NCI-H2029 treated with DMSO at 0.1 percent for 48 hours (cell line): ENCODE results near the gene WASHC4.
"Not testable (repeated sequence)": the region's sequence is repeated elsewhere in the genome, so short reads cannot be mapped to it uniquely, and the experiment has no call there.

Experiments
- DNase-seq: peaks from one replicate; lab custom pipeline; 2025; lab: John Stamatoyannopoulos, UW

WASHC4 gene

DNA sequence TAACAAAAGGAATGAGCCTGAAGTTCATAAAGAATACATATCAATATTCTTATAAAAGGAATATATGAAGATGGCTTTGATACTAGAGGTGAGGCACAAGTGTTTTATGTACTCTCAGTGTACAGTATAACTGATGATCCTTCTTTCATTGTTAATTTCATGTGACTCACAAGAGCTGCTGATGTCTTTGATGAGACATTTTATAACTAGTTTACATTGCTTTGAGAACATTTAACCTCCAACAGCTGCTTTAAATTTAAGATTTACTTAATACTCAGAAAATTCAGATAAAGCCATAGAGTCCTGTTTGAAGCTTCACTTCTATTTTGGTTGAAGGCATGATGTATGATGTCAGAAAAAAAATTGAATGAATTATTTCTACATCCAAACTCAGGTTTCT, 59.8 kb downstream of the WASHC4 start:
- DNase-seq: no peak

DNA sequence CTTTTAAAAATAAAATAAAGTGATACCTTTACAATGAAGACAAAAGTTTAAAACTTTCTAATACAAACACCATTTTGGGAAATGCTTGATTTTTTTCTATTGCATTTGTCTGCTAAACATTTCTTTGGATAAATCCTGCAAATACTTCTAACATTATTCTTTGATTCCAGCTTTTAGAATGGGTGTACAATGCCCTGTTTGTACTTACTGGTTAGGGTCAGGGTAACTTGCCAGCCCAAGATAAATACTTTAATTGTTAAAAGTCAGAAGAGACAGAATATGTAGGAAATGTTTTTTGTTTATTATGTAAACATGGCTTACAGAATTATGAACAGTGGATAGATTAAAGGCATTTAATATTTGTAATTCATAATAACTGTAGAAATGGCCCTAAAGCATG, 60.5 kb downstream of the WASHC4 start:
- DNase-seq: no peak

DNA sequence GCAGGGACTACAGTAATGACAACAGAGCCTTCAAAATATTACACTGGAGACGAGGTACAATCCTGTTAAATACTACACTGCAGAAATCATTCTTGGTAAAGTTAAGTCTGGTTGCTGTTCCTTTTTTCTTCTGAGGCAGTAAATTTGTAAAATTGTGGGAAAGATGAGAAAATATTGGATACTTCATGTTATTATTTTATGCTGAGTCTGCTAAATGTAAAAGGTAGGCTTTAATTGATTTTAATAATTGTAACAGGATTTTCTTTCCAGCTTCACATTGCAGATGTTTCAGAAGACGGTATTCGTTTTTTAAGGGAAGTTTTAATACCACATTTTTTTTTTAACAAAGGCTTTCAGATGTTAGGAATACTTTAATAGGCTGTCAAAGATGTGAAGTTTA, 62.6 kb downstream of the WASHC4 start:
- no peak for DNase-seq

DNA sequence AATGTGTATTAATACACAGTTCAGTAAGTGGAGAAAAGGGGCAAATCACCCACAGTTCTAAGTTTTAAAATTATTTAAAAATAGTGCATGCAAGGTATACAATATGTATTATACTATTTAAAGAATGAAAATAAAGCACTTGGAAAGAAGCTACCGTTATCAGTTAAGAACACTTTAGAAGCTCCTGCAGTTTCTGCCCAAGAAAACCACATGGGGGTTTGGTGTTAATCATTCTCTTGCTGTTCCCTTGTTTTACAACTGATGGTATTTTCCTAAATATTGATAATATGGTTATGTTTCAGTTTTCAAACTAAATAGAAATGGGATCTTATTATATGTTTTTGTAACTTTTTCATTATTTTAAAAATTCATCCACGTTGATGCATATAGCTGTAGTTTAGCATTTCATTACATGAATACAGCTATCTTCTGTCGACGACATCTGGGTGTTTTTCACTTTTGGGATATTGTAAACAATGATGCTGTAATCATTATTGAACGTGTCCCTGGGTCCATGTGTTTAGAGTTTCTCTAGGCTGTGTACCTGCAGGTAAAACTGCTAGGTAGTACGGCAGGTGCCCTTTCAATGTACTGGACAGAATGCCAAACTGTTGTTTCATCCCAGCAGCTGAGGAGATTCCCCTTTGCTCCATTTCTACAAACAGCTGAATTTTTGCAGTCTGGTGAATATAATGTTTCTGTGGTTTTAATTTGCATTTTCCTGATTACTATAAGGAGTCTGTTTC, 64.3 kb downstream of the WASHC4 start:
- no peak for DNase-seq

DNA sequence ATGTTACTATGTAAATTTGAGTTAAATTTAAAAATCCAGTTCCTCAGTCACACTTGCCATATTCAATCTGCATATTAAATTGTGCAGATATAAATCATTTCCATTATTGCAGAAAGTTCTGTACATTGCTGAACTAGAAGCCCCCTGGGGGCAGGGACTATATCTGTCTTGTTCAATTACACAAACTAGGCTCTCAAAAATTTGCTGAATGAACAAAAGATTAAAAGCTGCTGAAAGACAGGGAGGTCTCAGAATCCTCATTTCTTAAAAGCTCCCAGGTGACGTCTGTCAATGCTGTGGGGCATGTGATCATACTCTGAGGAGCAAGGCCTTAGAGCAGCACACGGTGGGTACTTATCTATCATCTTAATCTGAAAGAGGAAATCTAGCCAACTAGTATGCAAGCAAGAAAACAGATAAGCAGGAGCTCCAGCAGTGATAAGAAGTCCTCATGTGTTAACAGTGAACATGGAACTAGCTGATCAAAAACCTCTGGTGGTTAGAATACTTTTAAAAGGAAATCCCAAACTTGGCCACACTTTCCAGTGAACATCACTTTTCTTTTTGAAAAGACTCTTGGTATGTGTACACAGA, 68.0 kb downstream of the WASHC4 start:
- DNase-seq: no peak

DNA sequence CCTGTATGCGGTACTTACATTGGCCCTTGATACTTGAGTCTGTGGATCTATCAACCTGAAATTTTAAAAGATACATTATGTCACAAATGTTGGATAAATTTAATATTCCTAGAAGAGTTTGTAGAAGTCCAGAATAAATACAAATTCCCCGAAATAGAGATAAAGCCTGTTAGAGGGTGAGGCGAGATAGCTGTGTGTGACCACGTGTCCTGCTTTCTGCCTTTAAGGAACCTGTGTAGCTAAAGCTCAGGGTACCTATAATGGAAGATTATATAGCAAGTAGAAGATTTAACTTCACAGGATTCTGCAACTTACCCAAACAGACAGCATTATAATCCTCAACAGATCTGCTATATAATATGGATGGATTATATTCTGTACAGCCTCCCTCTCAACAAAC, 69.7 kb downstream of the WASHC4 start:
- no peak for DNase-seq

DNA sequence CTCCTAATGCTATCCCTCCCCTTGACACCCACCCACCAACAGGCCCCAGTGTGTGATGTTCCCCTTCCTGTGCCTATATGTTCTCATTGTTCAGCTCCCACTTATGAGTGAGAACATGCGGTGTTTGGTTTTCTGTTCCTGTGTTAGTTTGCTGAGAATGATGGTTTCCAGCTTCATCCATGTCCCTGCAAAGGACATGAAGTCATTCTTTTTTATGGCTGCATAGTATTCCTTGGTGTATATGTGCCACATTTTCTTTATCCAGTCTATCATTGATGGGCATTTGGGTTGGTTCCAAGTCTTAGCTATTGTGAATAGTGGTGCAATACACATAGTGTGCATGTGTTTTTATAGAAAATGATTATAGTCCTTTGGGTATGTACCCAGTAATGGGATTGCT, 71.6 kb downstream of the WASHC4 start:
- not testable (repeated sequence) for DNase-seq

DNA sequence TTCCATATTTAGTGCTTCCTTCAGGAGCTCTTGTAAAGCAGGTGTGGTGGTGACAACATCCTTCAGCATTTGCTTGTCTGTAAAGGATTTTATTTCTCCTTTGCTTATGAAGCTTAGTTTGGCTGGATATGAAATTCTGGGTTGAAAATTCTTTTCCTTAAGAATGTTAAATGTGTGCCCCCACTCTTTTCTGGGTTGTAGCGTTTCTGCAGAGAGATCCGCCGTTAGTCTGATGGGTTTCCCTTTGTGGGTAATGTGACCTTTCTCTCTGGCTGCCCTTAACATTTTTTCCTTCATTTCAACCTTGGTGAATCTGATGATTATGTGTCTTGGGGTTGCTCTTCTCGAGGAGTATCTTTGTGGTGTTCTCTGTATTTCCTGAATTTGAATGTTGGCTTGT, 75.9 kb downstream of the WASHC4 start:
- not testable (repeated sequence) for DNase-seq

DNA sequence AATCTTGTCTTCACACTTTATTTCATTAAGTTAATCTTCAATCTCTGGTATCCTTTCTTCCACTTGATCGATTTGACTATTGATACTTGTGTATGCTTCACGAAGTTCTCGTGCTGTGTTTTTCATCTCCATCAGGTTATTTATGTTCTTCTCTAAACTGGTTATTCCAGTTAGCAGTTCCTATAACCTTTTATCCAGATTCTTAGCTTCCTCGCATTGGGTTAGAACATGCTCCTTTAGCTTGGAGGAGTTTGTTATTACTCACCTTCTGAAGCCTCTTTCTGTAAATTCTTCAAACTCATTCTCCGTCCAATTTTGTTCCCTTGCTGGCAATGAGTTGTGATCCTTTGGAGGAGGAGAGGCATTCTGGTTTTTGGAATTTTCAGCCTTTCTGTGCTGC, 76.4 kb downstream of the WASHC4 start:
- DNase-seq: not testable (repeated sequence)

DNA sequence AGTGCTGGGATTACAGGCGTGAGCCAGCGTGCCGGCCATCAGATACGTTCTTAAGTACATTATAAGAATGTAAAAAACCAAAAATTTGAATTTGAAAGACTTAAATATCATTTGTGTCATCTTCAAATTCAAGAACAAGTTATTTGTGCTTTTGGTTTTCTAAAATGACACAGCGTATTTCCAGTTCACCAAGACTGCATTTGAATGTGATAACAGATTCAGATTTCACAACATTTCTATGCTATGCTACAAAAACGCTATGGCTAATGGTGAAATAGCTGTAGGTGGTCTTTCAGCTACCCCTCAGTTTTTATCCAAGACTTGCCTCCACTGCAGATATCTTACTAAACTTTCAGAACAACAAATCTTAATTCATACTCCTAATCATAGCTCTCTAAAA, 81.8 kb downstream of the WASHC4 start:
- no peak for DNase-seq

DNA sequence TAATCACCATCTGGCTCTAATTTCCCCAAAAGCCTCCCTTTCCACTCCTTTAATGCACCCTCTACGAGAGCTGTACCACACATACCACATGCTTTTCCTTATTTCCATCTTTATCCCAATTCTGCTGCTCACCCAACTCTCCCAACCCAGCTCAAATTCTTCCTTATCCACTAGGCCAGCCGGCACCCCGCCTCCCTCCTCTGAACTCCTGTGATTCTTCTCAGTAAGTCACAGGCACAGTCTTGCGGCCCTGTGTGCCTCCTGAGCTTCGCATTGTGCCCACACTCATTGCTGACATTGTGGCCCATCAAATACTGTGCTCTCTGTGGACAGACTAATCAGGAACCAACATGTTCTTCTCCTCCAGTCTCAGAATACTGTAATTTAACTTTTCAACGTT, 83.0 kb downstream of the WASHC4 start:
- no peak for DNase-seq

DNA sequence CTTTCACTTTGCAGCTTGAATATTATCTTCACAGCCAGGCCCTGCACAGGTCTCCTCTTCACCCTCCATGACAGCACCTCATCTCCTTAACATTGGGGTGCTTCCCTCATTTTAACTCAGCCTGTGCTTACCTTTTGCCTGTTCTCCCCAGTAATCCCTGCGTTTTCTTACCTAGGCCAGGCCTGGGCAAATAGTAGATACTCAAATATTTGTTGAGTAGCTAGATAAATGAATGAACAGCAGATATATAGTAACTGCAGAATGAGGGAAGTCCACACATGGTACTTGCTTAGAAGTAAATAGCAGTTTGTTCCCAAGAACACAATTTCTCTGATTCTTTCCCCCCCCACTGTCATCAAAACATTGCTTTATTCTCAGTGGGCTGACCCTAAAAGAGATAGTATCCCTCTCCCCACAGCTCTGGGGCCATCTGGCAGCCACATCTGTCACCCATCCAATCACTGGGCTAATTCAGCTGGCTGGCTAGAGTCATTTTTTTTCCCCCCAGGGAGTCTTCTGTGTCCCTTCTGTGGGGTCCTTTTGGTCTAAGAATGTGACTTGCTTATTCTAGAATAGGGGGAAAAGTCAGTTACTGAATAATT, 85.2 kb downstream of the WASHC4 start:
- no peak for DNase-seq

DNA sequence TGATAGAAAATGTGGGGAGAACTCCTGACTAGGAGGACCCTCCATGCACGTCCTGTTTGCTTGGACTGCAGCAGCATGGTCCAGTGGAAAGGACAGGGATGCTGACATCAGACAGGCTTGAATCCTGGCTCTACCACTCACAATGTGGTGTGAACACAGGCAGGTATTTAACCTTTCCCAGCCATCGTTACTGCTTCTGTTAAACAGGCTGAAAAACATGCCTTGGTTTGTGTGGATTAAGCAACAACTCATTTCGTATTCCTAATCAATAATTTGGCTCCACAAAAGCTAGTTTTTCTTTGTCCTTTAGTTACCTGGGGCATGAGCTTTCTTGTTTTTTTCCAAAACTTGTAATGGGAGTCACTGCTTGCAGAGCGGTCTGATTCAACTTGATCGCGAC, 87.4 kb downstream of the WASHC4 start:
- no peak for DNase-seq

DNA sequence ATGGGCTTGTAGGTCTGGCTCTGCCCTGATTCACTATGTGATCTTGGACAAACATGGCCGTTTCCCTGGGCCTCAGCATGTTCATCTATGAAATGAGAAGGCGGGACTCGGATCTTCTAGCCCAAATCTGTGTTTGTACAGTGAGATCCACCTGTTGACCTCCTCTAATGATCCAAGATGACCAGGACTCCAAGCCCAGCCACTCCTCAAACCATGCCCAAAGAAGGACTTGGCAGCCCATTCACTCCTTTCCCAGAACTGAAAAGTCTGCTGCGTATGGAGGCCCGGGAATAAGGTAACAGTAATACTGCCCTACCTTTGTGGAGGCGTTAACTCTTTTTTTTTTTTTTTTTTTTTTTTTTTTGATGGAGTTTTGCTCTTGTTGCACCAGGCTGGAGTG, 88.6 kb downstream of the WASHC4 start:
- DNase-seq: no peak

DNA sequence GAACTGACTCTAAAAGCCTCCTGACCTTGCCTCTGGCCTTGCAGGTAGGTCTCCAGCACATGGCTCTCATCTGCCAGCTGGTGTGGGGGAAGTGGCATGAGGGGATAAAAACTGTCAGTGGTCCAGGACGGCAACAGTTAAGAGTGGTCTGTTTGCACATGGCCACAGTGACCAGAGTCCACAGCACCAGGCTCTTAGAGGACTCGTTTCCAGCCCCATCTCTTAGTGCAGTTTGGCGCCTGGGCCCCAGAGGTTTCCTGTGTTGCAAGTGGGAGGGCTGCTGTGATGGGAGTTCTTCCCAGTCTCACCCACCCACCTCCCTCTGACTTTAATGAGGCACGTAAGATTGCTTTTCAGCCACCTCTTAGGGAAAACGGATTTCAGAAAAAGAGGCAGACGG, 91.4 kb downstream of the WASHC4 start:
- DNase-seq: no peak

DNA sequence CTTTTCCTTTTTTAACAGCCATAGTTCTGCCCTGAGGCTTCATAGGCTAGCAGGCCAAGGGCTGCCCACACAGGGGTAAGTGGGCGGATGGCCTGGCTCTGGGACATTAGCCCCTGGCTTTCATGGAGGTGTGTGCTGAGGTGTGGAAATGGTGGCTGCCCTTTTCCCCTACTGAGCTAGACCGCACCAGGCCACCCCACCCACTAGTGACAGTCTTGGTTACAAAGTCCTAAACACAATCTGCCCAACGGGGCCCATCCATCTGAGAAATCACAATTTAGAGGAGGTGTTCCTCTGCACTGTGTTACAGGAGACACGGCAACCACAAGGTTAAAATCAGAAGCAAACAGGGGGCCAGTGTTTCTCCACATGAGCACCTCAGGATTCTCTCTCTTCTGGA, 92.9 kb downstream of the WASHC4 start:
- no peak for DNase-seq

DNA sequence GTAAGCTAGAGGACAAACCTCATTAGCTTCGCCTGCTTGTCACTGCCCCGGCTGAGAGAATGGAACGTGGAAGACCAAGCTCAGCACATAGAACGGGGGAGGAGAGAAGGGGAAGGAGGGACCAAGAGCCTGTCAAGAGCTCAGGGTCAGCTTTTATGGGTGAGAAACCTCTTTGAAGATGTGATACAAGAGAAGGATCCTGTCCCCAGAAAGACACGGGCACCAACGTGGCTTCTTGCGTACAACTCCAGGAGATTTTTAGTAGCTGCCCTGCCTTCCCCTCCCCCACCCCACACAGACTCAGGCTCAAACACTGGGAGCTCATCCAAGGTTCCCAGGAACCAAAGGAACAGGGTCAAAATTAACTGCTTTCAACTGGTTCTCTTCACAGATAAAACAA, 93.8 kb downstream of the WASHC4 start:
- DNase-seq: no peak

DNA sequence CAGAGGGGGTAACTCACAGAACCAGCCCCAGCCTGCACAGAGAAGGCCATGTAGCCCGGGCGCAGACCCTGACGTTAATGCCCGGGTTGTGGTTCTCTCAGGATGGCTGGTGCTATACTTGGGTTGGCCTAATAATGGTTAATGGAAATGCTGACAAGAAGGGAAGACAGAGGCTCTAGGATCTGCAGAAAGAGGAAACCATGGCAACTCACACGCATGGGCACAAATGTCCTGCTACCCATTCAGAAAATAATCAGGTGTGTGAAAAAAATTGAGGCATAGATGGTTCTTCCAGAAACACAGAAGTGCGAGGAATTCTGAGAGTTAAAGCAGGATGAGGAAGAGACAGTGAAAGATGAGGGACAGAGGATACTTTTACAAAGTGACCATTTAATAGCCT, 94.7 kb downstream of the WASHC4 start:
- DNase-seq: no peak

DNA sequence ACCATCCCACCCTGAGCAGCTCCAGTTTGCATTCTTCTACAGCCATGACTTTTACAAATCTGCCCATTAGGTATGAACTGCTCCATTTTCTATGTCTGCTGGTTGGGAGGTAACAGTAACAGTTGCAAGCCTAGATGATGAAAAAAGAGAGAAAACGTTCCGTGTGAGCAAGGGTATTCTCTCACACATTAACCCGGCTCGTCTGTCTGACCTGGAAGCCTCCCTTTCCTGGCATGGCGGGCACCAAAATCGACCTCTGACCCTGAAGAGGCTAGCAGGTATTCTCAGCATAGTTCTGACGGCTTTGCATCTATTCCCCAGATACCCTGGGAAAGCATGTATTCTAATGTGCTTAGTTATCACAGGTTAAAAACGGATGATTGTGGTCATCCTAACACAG, 96.6 kb downstream of the WASHC4 start:
- DNase-seq: no peak

DNA sequence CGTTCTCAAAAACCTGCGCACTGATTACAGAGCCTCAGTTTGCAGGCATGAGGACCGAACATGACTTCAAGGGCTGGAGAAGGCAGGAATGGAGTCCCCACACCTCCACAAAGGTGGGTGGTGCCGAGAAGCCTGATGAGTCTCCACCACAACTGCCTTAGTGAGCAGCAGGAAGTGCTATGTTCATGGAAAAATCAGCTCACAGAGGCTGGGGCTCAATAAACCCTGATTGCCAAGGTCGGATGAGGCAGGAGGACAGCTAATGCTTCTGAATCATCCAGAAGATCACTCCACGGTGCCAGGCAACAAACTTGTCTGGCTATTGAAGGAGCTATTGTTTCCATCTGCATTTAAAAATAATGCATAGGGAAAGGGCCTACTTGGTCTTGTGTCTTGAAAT, 97.4 kb downstream of the WASHC4 start:
- DNase-seq: no peak

DNA sequence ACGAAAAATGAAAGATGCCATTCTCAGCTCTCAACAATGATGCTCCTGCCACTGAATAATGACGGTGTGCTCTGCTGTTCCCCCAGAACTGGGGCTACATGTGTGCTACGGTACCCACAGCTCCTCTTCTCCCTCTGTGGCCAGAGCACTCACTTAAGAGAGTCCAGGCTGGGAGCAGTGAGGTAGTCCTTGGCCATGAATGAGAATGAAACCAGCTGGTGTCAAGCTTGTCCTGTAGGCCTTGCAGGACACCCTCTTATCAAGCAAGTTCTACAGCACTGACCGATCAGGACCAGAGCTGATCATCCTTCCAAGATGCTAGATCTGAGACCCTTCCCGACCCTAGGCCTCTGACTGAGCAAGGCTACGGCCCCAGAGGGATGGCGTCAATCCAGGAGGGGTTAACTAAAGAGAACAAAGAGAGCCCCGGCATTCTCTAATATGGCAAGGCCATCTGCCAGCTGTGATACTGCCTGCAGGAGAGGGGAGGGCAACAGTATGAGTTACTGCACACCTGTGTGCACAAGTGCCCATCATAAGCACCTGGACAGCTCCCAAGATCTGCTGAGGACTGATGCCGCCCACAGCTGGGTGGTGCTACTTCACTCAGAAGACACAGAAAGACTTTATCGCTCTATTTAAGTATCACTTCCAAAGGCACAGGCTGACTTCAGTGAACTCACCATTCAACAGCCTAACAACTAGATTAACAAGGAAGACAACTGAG, 98.0 kb downstream of the WASHC4 start:
- peak; percentile 93 for DNase-seq

DNA sequence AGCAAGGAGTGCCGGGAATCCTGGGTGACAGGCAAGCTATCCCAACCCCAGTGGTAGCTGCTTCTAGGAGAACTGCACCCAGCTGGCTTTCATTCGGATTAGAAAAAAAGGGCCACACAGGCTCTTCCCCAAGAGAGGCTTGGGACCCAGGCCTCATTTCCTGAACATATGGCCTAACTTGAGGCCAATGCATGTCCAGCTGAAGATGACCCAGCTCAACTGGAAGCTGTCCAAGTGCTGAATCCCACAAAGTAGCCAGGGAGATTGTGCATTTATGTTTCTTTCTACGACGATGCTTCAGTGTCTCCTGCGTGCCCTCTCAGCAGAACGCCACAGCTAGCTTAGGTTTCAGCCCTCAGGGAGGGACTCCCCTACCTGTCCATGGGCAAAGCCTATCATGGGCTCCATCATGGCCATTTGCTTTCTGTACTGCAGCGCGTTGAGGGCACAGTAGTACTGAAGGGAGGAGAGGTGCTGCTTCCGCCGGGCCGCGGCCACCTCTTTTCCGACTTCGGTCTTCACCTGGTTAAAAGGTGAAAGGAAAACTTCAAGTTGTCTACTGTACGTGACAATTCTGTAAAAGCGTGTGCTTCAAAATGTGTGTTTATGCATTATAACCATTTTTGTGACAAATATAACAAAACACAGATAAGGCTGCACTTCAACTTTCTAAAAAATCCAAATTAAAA, 99.3 kb downstream of the WASHC4 start:
- DNase-seq: no peak
